H1 (cell line): ENCODE measurements around the gene GAS2. TPM values are rescaled to one million over a fixed set of nuclear protein-coding genes. Genes with fewer than 3 reads are reported as not detected.

Experiments used
- CTCF ChIA-PET: fragments of 300-600 bp; sonication (Branson Sonifier 250); formaldehyde crosslinking; loops from one replicate; lab custom pipeline; 2021; ENCODE audit not compliant: partially characterized antibody; lab: Charles Lee
- POLR2A ChIA-PET: fragments of 300-600 bp; sonication (Branson Sonifier 250); formaldehyde crosslinking; loops from one replicate; lab custom pipeline; 2021; ENCODE audit warnings: inconsistent platforms; ENCODE audit not compliant: partially characterized antibody; lab: Charles Lee
- DNase-seq, 2 experiments: peaks; one replicate each; pipeline versions ENCODE4 v3.0.0 to v3.0.0-alpha.2; 2010 to 2022; ENCODE audit warnings: low spot score in 2 of 2, low read depth in 1 of 2, mixed read lengths in 1 of 2
- FAIRE-seq: peaks from 2 replicates; lab custom pipeline; 2011; peaks lifted over from hg19 to GRCh38; lab: Jason Lieb, UNC
- H2AFZ ChIP-seq: 2 replicates; pipeline ENCODE4 v1.8.1; 2012; ENCODE audit warnings: low read length, inconsistent platforms
- H2AK5ac ChIP-seq: 2 replicates; pipeline ENCODE4 v1.6.1; 2013; ENCODE audit warnings: low read depth, low read length
- H2BK120ac ChIP-seq: replicated peaks from 2 replicates; pipeline ENCODE3; 2013; ENCODE audit warnings: low read depth, low read length, inconsistent platforms
- H2BK12ac ChIP-seq: 2 replicates; pipeline ENCODE4 v1.6.1; 2013; ENCODE audit warnings: low read depth, low read length
- H2BK15ac ChIP-seq: 2 replicates; pipeline ENCODE4 v1.6.1; 2013; ENCODE audit warnings: low read length
- H2BK20ac ChIP-seq: 2 replicates; pipeline ENCODE4 v1.6.1; 2013; ENCODE audit warnings: low read length
- H2BK5ac ChIP-seq: 2 replicates; pipeline ENCODE4 v1.6.1; 2013; ENCODE audit warnings: low read depth, low read length
- H3K14ac ChIP-seq: 2 replicates; pipeline ENCODE4 v1.6.1; 2013; ENCODE audit warnings: inconsistent platforms; ENCODE audit not compliant: insufficient read length
- H3K18ac ChIP-seq: 2 replicates; pipeline ENCODE4 v1.6.1; 2013; ENCODE audit warnings: low read length; ENCODE audit errors: extremely low read depth
- H3K23ac ChIP-seq: 2 replicates; pipeline ENCODE4 v1.6.1; 2013; ENCODE audit warnings: inconsistent platforms; ENCODE audit not compliant: insufficient read length
- H3K23me2 ChIP-seq: 2 replicates; pipeline ENCODE4 v1.6.1; 2013; ENCODE audit warnings: low read depth, low read length
- H3K27ac ChIP-seq: 2 replicates; pipeline ENCODE4 v1.6.1; 2011; ENCODE audit warnings: low read depth, low read length, inconsistent platforms
- H3K27me3 ChIP-seq, 4 experiments: replicated peaks in 1 of 4; 1 replicate in 1 of 4; 2 replicates in 3 of 4; pipeline versions ENCODE4 v1.6.1 to v1.8.1; 2011 to 2013; ENCODE audit warnings: low read length in 3 of 4, mild to moderate bottlenecking in 3 of 4, inconsistent platforms in 2 of 4, mixed read lengths in 2 of 4, moderate library complexity in 1 of 4; ENCODE audit not compliant: control insufficient read depth in 3 of 4, insufficient read depth in 3 of 4; ENCODE audit errors: extremely low read depth in 1 of 4
- H3K36me3 ChIP-seq, 4 experiments: 2 replicates each; pipeline versions ENCODE4 v1.6.1 to v1.8.1; 2011 to 2013; ENCODE audit warnings: mild to moderate bottlenecking in 4 of 4, low read length in 3 of 4, moderate library complexity in 2 of 4, control low read depth in 1 of 4, inconsistent platforms in 1 of 4; ENCODE audit not compliant: insufficient read depth in 4 of 4, control insufficient read depth in 2 of 4
- H3K4ac ChIP-seq: replicated peaks from 2 replicates; pipeline ENCODE3; 2013; ENCODE audit warnings: low read length, low read depth, mixed read lengths, inconsistent platforms; ENCODE audit not compliant: insufficient read length
- H3K4me1 ChIP-seq, 4 experiments: replicated peaks in 1 of 4; 1 replicate in 1 of 4; 2 replicates in 3 of 4; pipeline versions ENCODE4 v1.6.1 to v1.8.1; 2011 to 2013; ENCODE audit warnings: low read length in 3 of 4, inconsistent platforms in 2 of 4, mixed read lengths in 1 of 4; ENCODE audit not compliant: insufficient read depth in 4 of 4, control insufficient read depth in 3 of 4
- H3K4me2 ChIP-seq, 2 experiments: 2 replicates each; pipeline versions ENCODE4 v1.6.1 to v1.8.1; 2011 to 2013; ENCODE audit warnings: low read depth in 2 of 2, low read length in 2 of 2, control low read depth in 1 of 2, inconsistent platforms in 1 of 2, mild to moderate bottlenecking in 1 of 2; ENCODE audit not compliant: insufficient read depth in 1 of 2
- H3K4me3 ChIP-seq, 4 experiments: fragments of 200-600, 300-600 bp in 1 of 4; sonication (generic), shearing (Covaris generic), sonication (Bioruptor Twin) in 1 of 4; 2 replicates each; pipeline versions ENCODE4 v1.5.1 to v1.8.1; 2011 to 2016; ENCODE audit warnings: low read length in 4 of 4, low read depth in 3 of 4, control low read depth in 2 of 4, inconsistent platforms in 2 of 4, mild to moderate bottlenecking in 2 of 4, mixed read lengths in 1 of 4, moderate library complexity in 1 of 4; ENCODE audit not compliant: insufficient read depth in 2 of 4; ENCODE audit errors: extremely low read depth in 1 of 4
- H3K56ac ChIP-seq: replicated peaks from 2 replicates; pipeline ENCODE3; 2013; ENCODE audit warnings: low read depth, mild to moderate bottlenecking, mixed read lengths, low read length, inconsistent platforms; ENCODE audit not compliant: insufficient read length
- H3K79me1 ChIP-seq: 2 replicates; pipeline ENCODE4 v1.6.1; 2013; ENCODE audit warnings: low read depth, low read length, control low read depth
- H3K79me2 ChIP-seq, 2 experiments: 2 replicates each; pipeline versions ENCODE4 v1.6.1 to v1.8.1; 2012 to 2013; ENCODE audit warnings: low read length in 2 of 2, mild to moderate bottlenecking in 2 of 2, inconsistent platforms in 1 of 2; ENCODE audit not compliant: insufficient read depth in 2 of 2, control insufficient read depth in 1 of 2
- H3K9ac ChIP-seq, 4 experiments: replicated peaks in 1 of 4; 1 replicate in 1 of 4; 2 replicates in 3 of 4; pipeline versions ENCODE4 v1.6.1 to v1.8.1; 2011 to 2013; ENCODE audit warnings: low read depth in 3 of 4, low read length in 3 of 4, control low read depth in 2 of 4, mild to moderate bottlenecking in 2 of 4, moderate library complexity in 2 of 4, inconsistent platforms in 1 of 4; ENCODE audit errors: extremely low read depth in 1 of 4
- H3K9me3 ChIP-seq, 2 experiments: 2 replicates each; pipeline versions ENCODE4 v1.6.1 to v1.8.1; 2012 to 2013; ENCODE audit warnings: mild to moderate bottlenecking in 2 of 2, moderate library complexity in 2 of 2, control low read depth in 1 of 2, inconsistent platforms in 1 of 2, low read depth in 1 of 2, low read length in 1 of 2, mixed read lengths in 1 of 2; ENCODE audit not compliant: insufficient read depth in 2 of 2
- H4K20me1 ChIP-seq, 2 experiments: replicated peaks in 1 of 2; 2 replicates each; pipeline versions ENCODE3 to v1.8.1; 2011 to 2013; ENCODE audit warnings: inconsistent platforms in 2 of 2, low read length in 2 of 2, mild to moderate bottlenecking in 1 of 2; ENCODE audit not compliant: insufficient read depth in 2 of 2, control insufficient read depth in 1 of 2
- H4K5ac ChIP-seq: 2 replicates; pipeline ENCODE4 v1.6.1; 2013; ENCODE audit warnings: low read length, low read depth, mixed read lengths, inconsistent platforms; ENCODE audit not compliant: insufficient read length
- H4K8ac ChIP-seq: 2 replicates; pipeline ENCODE4 v1.8.0; 2013; ENCODE audit warnings: mild to moderate bottlenecking, moderate library complexity, low read length, inconsistent platforms; ENCODE audit not compliant: insufficient read depth; ENCODE audit errors: extremely low read depth
- H4K91ac ChIP-seq: replicated peaks from 2 replicates; pipeline ENCODE3; 2013; ENCODE audit warnings: low read length, mixed read lengths, inconsistent platforms; ENCODE audit not compliant: insufficient read length
- POLR2A ChIP-seq, 2 experiments: IDR thresholded peaks; 1 replicate in 1 of 2; 2 replicates in 1 of 2; pipeline ENCODE4 v1.6.1; 2011; ENCODE audit warnings: low read depth in 2 of 2, low read length in 2 of 2, mild to moderate bottlenecking in 2 of 2; ENCODE audit errors: control extremely low read depth in 1 of 2
- SAP30 ChIP-seq: fragments of 300-600 bp; sonication (generic); IDR thresholded peaks from 2 replicates; pipeline ENCODE4 v1.7.1; 2012; ENCODE audit warnings: low read length, moderate library complexity, mild to moderate bottlenecking, inconsistent platforms; ENCODE audit not compliant: insufficient read depth, insufficient replicate concordance
- TEAD4 ChIP-seq: IDR thresholded peaks from 2 replicates; pipeline ENCODE4 v1.6.1; 2012; ENCODE audit warnings: low read depth, low read length, inconsistent platforms, mixed read lengths
- WGBS, 2 experiments: shearing (Covaris generic) in 1 of 2; methylation state at CpG; one replicate each; pipeline versions ENCODE4 v1.1.6 to v1.1.7; 2013 to 2015; ENCODE audit warnings: low lambda C conversion rate in 2 of 2, mixed read lengths in 2 of 2, inconsistent platforms in 1 of 2, low coverage in 1 of 2, missing lambda C conversion rate in 1 of 2; ENCODE audit not compliant: insufficient replicate concordance in 2 of 2, insufficient coverage in 1 of 2, insufficient read length in 1 of 2; ENCODE audit errors: extremely low coverage in 1 of 2, missing lambda C conversion rate in 1 of 2; 5-methylcytosine and 5-hydroxymethylcytosine counted together
- polyA plus RNA-seq, 7 experiments: library from polyadenylated mRNA; depleted of rRNA in 3 of 7; stranded (reverse) in 5 of 7; unstranded in 2 of 7; fragments of >200 nt in 5 of 7; fragments of 200-250 nt in 2 of 7; gene quantifications; 1 replicate in 5 of 7; 2 replicates in 1 of 7; 4 replicates in 1 of 7; pipeline versions ENCODE4 v1.2.1 to v1.2.3, GENCODE V29; 2011 to 2013; ENCODE audit warnings: missing spikeins in 2 of 7, mixed read lengths in 2 of 7
- total RNA-seq: library from RNA; stranded (reverse); fragmentation: NEBNext Ultra II Directional; extraction: Animal tissue kit (Norgen Biotek cat#: 25700); gene quantifications from 2 replicates; pipeline ENCODE4 v1.2.1, GENCODE V29; 2021
- TF ChIP-seq, protein P1 (sequence below), 3 experiments: IDR thresholded peaks; 1 replicate in 2 of 3; 2 replicates in 1 of 3; pipeline versions ENCODE4 v1.5.1 to v1.6.1; 2011; ENCODE audit warnings: low read length in 3 of 3, mild to moderate bottlenecking in 3 of 3, inconsistent platforms in 2 of 3, low read depth in 1 of 3, moderate library complexity in 1 of 3; ENCODE audit not compliant: insufficient read depth in 1 of 3; ENCODE audit errors: control extremely low read depth in 1 of 3
- TF ChIP-seq, protein P2 (sequence below): IDR thresholded peaks from 2 replicates; pipeline ENCODE4 v1.6.1; 2012; ENCODE audit warnings: inconsistent platforms
- TF ChIP-seq, protein P3 (sequence below): IDR thresholded peaks from 2 replicates; pipeline ENCODE4 v1.6.1; 2012; ENCODE audit warnings: low read length, inconsistent platforms

The GAS2 gene
- total and polyA plus RNA-seq, 2 of the 8 experiments (the other 6 are each of a cell fraction or from before 2014, with no cell fraction given) = 0.70 to 1.7 TPM

DNA sequence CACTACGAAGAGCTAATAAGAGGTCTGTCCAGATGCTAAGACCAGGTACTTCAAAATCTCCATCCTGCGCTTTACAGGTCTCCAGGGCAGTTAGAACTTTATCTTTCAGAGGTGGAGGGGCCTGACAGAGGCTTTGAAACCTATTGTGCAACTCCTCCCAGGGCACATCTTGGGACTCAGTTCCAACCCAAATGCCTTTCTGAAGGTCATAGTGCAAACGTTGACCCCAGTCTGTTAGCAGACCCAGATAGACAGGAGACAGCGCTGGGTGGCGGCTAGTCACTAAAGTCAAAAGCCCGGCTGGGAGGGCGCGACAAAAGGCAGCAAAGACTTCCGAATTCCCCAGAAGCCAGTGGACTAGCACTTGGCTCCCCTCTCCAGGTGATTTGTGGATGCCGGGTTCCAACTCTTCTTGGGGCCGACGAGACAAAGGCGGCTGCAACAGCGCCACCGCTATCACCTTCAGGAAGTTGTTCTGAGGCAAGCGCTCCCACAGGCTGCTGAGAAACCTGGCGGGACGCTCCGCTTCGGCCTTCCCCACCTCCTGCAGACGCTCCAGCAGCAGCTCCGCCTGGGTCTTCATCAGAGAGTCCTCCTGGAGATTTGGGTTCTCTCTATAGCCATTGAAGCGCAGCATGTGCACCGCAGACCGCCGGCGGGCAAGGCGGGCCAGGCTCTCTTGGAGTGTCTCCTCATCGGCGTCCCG, 41.5 kb upstream of the GAS2 start:
- no peak overlapping the region for H2AK5ac ChIP-seq
- no peak for FAIRE-seq
- peak overlapping the region; percentile 91 for H3K18ac ChIP-seq
- peak overlapping the region; percentile 78 to 82 for H3K4me2 ChIP-seq
- peak overlapping the region; percentile 49 for H3K56ac ChIP-seq
- H3K36me3 ChIP-seq = no peaks in the 10 kb centered on the region; a peak in 1 of 8 replicates
- peak overlapping the region; percentile 92 for H2BK5ac ChIP-seq
- no peak overlapping the region for H2BK20ac ChIP-seq
- no peak overlapping the region for H2BK12ac ChIP-seq
- no peak overlapping the region for H2BK120ac ChIP-seq
- no peaks in the 10 kb centered on the region for H4K20me1 ChIP-seq
- H4K91ac ChIP-seq = no peak overlapping the region
- no peak overlapping the region for H3K4ac ChIP-seq
- no peaks in the 10 kb centered on the region for H3K79me1 ChIP-seq
- POLR2A ChIA-PET = interaction anchor here (0.7 to 1.8 kb wide), 16 partner anchors 8 to 381 kb away, joined by 3 to 15 read pairs (median 4); no protein-coding TSS in a partner anchor
- H3K23me2 ChIP-seq = no peaks in the 10 kb centered on the region; the same call in 1 of the 2 replicates
- no peaks in the 10 kb centered on the region for H3K9me3 ChIP-seq
- H3K4me3 ChIP-seq = peak overlapping the region; percentile 86 to 91 (median 86)
- peak overlapping the region; percentile 96 for H4K5ac ChIP-seq
- H3K23ac ChIP-seq = no peak overlapping the region
- H3K27ac ChIP-seq = peak overlapping the region; percentile 96
- H2AFZ ChIP-seq = peak overlapping the region; percentile 59
- CTCF ChIA-PET = interaction anchor here (1.1 to 1.9 kb wide), 7 partner anchors 10 to 204 kb away, joined by 3 to 10 read pairs (median 4); no protein-coding TSS in a partner anchor
- no peaks in the 10 kb centered on the region for H3K27me3 ChIP-seq
- WGBS, 2 experiments = 3% methylated on average over 31 of the region's 31 CpGs; no CpG with 5 or more reads in 1 of the 2 experiments
- H3K79me2 ChIP-seq = peaks cover 0 to 23% of the 10 kb centered on the region in 2 experiments; a peak in 3 of 4 replicates
- no peak overlapping the region for H2BK15ac ChIP-seq
- DNase-seq = peak; percentile 71 to 88
- no peak overlapping the region for H3K14ac ChIP-seq
- H3K4me1 ChIP-seq = peaks cover 0 to 4% (median 2%) of the 10 kb centered on the region in 4 experiments; a peak in 1 of 7 replicates
- peak overlapping the region; percentile 99 for H4K8ac ChIP-seq
- peak overlapping the region; percentile 80 to 97 (median 92) for H3K9ac ChIP-seq
- TF ChIP-seq POLR2A (IDR thresholded peaks at IDR 0.05; ENCODE audit: control extremely low read depth in 1 of 2, low read depth in 2 of 2, low read length in 2 of 2) (0 out of 3 replicates have a peak, but pooled peaks of 1 of the 2 experiments have one; percentile 40), SAP30 (peak; percentile 26), TEAD4 (0 out of 2 replicates have a peak, but pooled peaks have one; percentile 17)
- TF ChIP-seq, protein P1, sequence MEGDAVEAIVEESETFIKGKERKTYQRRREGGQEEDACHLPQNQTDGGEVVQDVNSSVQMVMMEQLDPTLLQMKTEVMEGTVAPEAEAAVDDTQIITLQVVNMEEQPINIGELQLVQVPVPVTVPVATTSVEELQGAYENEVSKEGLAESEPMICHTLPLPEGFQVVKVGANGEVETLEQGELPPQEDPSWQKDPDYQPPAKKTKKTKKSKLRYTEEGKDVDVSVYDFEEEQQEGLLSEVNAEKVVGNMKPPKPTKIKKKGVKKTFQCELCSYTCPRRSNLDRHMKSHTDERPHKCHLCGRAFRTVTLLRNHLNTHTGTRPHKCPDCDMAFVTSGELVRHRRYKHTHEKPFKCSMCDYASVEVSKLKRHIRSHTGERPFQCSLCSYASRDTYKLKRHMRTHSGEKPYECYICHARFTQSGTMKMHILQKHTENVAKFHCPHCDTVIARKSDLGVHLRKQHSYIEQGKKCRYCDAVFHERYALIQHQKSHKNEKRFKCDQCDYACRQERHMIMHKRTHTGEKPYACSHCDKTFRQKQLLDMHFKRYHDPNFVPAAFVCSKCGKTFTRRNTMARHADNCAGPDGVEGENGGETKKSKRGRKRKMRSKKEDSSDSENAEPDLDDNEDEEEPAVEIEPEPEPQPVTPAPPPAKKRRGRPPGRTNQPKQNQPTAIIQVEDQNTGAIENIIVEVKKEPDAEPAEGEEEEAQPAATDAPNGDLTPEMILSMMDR (IDR thresholded peaks at IDR 0.05; ENCODE audit: control extremely low read depth in 1 of 3, insufficient read depth in 1 of 3, low read depth in 1 of 3, low read length in 3 of 3) = peak; percentile 40 to 62 (median 60)
- TF ChIP-seq, protein P2, sequence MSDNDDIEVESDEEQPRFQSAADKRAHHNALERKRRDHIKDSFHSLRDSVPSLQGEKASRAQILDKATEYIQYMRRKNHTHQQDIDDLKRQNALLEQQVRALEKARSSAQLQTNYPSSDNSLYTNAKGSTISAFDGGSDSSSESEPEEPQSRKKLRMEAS = no peak
- TF ChIP-seq, protein P3, sequence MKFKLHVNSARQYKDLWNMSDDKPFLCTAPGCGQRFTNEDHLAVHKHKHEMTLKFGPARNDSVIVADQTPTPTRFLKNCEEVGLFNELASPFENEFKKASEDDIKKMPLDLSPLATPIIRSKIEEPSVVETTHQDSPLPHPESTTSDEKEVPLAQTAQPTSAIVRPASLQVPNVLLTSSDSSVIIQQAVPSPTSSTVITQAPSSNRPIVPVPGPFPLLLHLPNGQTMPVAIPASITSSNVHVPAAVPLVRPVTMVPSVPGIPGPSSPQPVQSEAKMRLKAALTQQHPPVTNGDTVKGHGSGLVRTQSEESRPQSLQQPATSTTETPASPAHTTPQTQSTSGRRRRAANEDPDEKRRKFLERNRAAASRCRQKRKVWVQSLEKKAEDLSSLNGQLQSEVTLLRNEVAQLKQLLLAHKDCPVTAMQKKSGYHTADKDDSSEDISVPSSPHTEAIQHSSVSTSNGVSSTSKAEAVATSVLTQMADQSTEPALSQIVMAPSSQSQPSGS = peak; percentile 11; the same call in 1 of the 2 replicates
